IPS DF 6.9 (cell line): ENCODE data around the gene USH2A.

Experiments used
- DNase-seq: peaks from one replicate; pipeline ENCODE4 v3.0.0-alpha.2; 2013; ENCODE audit warnings: low read depth, low spot score
- H3K27ac ChIP-seq: one replicate; pipeline ENCODE4 v1.5.1; 2013; ENCODE audit warnings: low read length, control low read depth
- H3K27me3 ChIP-seq: 2 replicates; pipeline ENCODE4 v1.6.1; 2013; ENCODE audit warnings: mild to moderate bottlenecking, low read length; ENCODE audit not compliant: control insufficient read depth, insufficient read depth
- H3K36me3 ChIP-seq: 2 replicates; pipeline ENCODE4 v1.6.1; 2013; ENCODE audit warnings: low read length; ENCODE audit not compliant: control insufficient read depth, insufficient read depth
- H3K4me1 ChIP-seq: 2 replicates; pipeline ENCODE4 v1.6.1; 2013; ENCODE audit warnings: low read length; ENCODE audit not compliant: control insufficient read depth, insufficient read depth
- H3K4me3 ChIP-seq: 2 replicates; pipeline ENCODE4 v1.5.1; 2013; ENCODE audit warnings: mild to moderate bottlenecking, low read length
- H3K9me3 ChIP-seq: 2 replicates; pipeline ENCODE4 v1.6.1; 2013; ENCODE audit warnings: low read length, inconsistent platforms; ENCODE audit not compliant: control insufficient read depth, insufficient read depth
- WGBS: extraction: QIAGEN DNeasy Blood & Tissue Kit; methylation state at CpG from one replicate; pipeline ENCODE4 v1.1.7; 2013; ENCODE audit warnings: mixed read lengths, missing lambda C conversion rate; ENCODE audit not compliant: insufficient read length, insufficient coverage; 5-methylcytosine and 5-hydroxymethylcytosine counted together

The USH2A gene

GRCh38 chr1:216210081-216210480 is 213.2 kb downstream of the USH2A start:
- no peaks in the 10 kb centered on the region for H3K4me1 ChIP-seq
- no CpG with 5 or more reads among the region's 4 CpGs for WGBS
- no peaks in the 10 kb centered on the region for H3K9me3 ChIP-seq
- H3K36me3 ChIP-seq, result no peaks in the 10 kb centered on the region
- no peak overlapping the region for H3K4me3 ChIP-seq
- no peak overlapping the region for H3K27ac ChIP-seq
- H3K27me3 ChIP-seq, result no peaks in the 10 kb centered on the region
- no peak for DNase-seq

DNA sequence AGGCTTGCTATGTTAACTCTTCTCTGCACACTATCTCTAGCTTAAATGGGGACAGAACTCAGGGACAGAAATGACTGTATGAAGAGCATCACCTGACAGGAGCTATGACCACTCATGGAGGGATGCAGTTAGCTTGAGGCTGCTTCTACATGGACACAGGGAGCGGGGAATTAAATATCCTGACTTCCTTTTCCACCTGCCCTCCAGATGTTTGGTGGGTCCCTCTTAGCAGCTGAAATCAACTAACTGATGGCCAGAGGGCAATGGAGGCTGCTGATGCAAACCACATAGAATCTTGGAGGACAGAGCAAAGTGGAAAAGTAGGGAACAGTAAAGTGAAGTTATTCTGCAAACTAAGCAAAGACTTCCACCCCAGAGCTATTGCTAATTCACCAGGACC is 214.1 kb downstream of the USH2A start:
- no peaks in the 10 kb centered on the region for H3K4me1 ChIP-seq
- H3K27ac ChIP-seq, result no peak overlapping the region
- no peaks in the 10 kb centered on the region for H3K27me3 ChIP-seq
- no peak overlapping the region for H3K4me3 ChIP-seq
- H3K9me3 ChIP-seq, result no peaks in the 10 kb centered on the region
- DNase-seq, result no peak
- WGBS, result no CpG with 5 or more reads among the region's 1 CpG
- no peaks in the 10 kb centered on the region for H3K36me3 ChIP-seq

GRCh38 chr1:216207154-216207553 is 216.1 kb downstream of the USH2A start:
- H3K27me3 ChIP-seq, result no peaks in the 10 kb centered on the region
- H3K4me3 ChIP-seq, result no peak overlapping the region
- no peaks in the 10 kb centered on the region for H3K36me3 ChIP-seq
- H3K9me3 ChIP-seq, result no peaks in the 10 kb centered on the region
- DNase-seq, result no peak
- WGBS, result no CpG with 5 or more reads among the region's 1 CpG
- no peak overlapping the region for H3K27ac ChIP-seq
- H3K4me1 ChIP-seq, result no peaks in the 10 kb centered on the region

DNA sequence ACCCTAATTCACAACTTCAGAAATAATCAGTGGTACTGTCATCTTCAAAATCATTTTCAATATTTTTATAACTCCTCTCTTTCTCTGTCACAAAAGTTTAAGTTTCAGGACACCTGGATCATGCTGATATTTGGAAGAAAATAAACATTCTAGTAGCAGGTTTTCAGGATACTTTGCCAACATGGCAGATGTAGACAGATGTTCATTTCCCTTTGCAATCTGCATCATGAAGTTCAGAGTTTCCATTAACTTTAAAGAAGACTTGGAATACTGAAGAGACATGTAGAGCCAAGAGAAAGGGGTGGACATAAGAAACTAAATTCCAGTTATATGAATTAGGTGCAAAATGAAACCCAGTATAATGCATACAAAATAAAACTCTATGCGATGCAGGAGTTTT is 218.1 kb downstream of the USH2A start:
- Histone ChIP-seq H3K4me3 (no peak overlapping the region), H3K27ac (no peak overlapping the region), H3K4me1 (no peaks in the 10 kb centered on the region), H3K9me3 (no peaks in the 10 kb centered on the region), H3K36me3 (no peaks in the 10 kb centered on the region), H3K27me3 (no peaks in the 10 kb centered on the region)
- no peak for DNase-seq
- no CpG with 5 or more reads among the region's 1 CpG for WGBS

DNA sequence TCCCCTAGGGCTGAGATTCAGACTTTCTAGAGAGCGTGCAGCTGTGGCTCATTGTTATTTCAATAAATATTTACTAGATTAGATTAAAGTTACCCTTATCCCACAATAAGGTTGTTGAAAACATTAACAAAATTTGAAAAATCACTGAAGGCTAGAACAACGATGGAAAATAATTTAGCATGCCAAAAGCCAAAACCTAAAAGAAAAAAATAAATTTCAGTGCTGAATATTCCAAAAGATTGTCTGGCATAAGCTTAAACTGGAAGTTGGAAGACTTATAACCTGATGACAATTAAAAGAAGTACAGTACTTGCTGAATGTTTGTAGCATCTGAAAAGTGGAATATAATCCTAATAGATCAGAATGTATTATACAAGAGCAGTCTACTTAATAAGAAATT is 221.3 kb downstream of the USH2A start:
- WGBS, result no CpG with 5 or more reads among the region's 2 CpGs
- H3K9me3 ChIP-seq, result no peaks in the 10 kb centered on the region
- DNase-seq, result no peak
- no peaks in the 10 kb centered on the region for H3K36me3 ChIP-seq
- no peak overlapping the region for H3K27ac ChIP-seq
- H3K4me3 ChIP-seq, result no peak overlapping the region
- H3K4me1 ChIP-seq, result no peaks in the 10 kb centered on the region
- no peaks in the 10 kb centered on the region for H3K27me3 ChIP-seq

DNA sequence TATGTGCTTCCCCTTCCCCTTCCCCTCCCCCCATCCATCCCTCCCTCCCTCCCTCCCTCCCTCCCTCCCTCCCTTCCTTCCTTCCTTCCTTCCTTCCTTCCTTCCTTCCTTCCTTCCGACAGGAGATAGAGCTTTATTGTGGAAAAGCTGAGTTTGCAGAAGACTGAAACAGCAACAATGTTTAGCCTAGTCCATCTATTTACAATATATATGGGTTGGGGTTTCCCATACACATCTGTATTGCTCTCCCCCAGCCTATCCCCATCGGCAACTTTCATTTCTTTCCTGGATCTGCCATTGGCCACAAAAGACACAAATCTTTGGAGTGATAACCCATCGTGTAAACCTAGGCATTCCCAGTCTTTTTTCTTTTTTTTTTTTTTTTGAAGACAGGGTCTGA is 222.3 kb downstream of the USH2A start:
- no CpG with 5 or more reads among the region's 3 CpGs for WGBS
- no peaks in the 10 kb centered on the region for H3K9me3 ChIP-seq

GRCh38 chr1:216194721-216195120 is 228.5 kb downstream of the USH2A start:
- H3K27me3 ChIP-seq, result no peaks in the 10 kb centered on the region
- DNase-seq, result no peak
- H3K27ac ChIP-seq, result no peak overlapping the region
- no peaks in the 10 kb centered on the region for H3K4me1 ChIP-seq
- no peaks in the 10 kb centered on the region for H3K36me3 ChIP-seq
- H3K4me3 ChIP-seq, result no peak overlapping the region
- WGBS, result no CpG with 5 or more reads among the region's 1 CpG
- H3K9me3 ChIP-seq, result no peaks in the 10 kb centered on the region

More for the DNA sequence above, 222.3 kb downstream of the USH2A start:
- no peak overlapping the region for H3K27ac ChIP-seq
- no peak overlapping the region for H3K4me3 ChIP-seq
- DNase-seq, result no peak
- no peaks in the 10 kb centered on the region for H3K4me1 ChIP-seq
- H3K36me3 ChIP-seq, result no peaks in the 10 kb centered on the region
- H3K27me3 ChIP-seq, result no peaks in the 10 kb centered on the region

DNA sequence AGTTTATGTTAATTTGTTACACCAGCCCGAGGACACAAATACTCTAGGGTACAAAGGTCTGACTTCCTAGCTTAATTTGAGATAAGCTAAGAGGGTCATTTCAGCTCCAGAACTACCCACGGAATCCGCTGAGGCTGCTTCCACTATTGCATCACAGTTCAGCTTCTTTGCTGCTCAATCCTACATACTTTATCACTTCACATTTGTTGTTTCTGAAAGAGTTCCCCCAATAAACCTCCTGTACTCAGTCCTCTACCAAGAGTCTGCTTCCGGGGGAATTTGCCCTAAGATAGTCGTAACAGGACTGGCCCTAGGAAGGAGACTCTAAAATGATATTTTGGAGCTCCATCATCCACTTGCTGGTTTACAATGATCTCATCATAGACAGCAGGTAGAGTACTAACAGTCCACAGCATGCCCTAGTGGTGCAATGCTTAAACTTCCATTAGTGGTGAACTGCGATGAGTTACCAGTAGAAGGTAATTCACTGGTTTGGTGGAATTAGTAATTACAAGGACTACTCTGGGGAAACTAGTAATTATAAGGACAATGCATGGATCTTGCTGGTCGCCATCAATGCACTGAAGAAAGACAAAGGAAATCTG is 229.3 kb downstream of the USH2A start:
- H3K36me3 ChIP-seq, result no peaks in the 10 kb centered on the region
- H3K4me1 ChIP-seq, result no peaks in the 10 kb centered on the region
- no peaks in the 10 kb centered on the region for H3K9me3 ChIP-seq
- DNase-seq, result no peak
- no peaks in the 10 kb centered on the region for H3K27me3 ChIP-seq
- H3K4me3 ChIP-seq, result no peak overlapping the region
- no peak overlapping the region for H3K27ac ChIP-seq
- no CpG with 5 or more reads among the region's 7 CpGs for WGBS

DNA sequence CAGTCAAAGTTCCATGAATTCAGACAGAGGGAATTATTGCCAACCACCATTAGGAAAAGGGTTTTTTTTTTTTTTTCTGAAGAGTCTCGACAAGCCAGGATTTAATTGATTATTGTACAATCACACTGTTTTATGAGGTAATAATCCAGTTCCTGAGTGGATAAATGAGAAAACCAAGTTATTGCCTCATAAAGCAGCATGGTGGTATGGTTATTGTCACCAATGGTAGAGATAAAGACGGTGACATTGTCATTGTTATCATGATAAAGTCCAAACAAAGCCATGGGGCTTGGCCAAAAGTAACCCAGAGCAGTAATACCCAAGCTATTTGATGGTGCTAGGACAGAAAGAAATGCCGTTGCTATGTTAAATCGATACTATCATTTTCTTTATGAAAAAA is 232.8 kb downstream of the USH2A start:
- Histone ChIP-seq H3K9me3 (no peaks in the 10 kb centered on the region), H3K4me1 (no peaks in the 10 kb centered on the region), H3K27me3 (no peaks in the 10 kb centered on the region), H3K4me3 (no peak overlapping the region), H3K36me3 (no peaks in the 10 kb centered on the region), H3K27ac (no peak overlapping the region)
- WGBS, result no CpG with 5 or more reads among the region's 4 CpGs
- DNase-seq, result no peak

GRCh38 chr1:216186816-216187215 is 236.4 kb downstream of the USH2A start:
- Histone ChIP-seq H3K36me3 (no peaks in the 10 kb centered on the region), H3K27me3 (no peaks in the 10 kb centered on the region), H3K27ac (no peak overlapping the region), H3K4me1 (no peaks in the 10 kb centered on the region), H3K4me3 (no peak overlapping the region), H3K9me3 (no peaks in the 10 kb centered on the region)
- WGBS, result 100% methylated on average over 1 of the region's 2 CpGs
- DNase-seq, result no peak

GRCh38 chr1:216186141-216186540 is 237.1 kb downstream of the USH2A start:
- Histone ChIP-seq H3K4me1 (no peaks in the 10 kb centered on the region), H3K36me3 (no peaks in the 10 kb centered on the region), H3K27me3 (no peaks in the 10 kb centered on the region), H3K4me3 (no peak overlapping the region), H3K27ac (no peak overlapping the region), H3K9me3 (no peaks in the 10 kb centered on the region)
- no peak for DNase-seq
- WGBS, result no CpG with 5 or more reads among the region's 2 CpGs
